OCI-LY3 (cell line): ENCODE data around the gene ZNF579.

ENCODE experiments used
- H2AFZ ChIP-seq: fragments of 200-600, 300-600 bp; shearing (Covaris generic); 2 replicates; pipeline ENCODE4 v1.6.0; 2014; ENCODE audit warnings: antibody characterized with exemption, low read depth, low read length
- H3K27ac ChIP-seq: fragments of 200-600, 300-600 bp; sonication (generic); 2 replicates; pipeline ENCODE4 v1.5.1; 2014; ENCODE audit warnings: mild to moderate bottlenecking, low read length, moderate library complexity, mixed read lengths
- H3K27me3 ChIP-seq: fragments of 200-600, 300-600 bp; sonication (generic); 2 replicates; pipeline ENCODE4 v1.6.1; 2014; ENCODE audit warnings: low read depth, low read length, mixed read lengths
- H3K36me3 ChIP-seq: fragments of 200-600, 300-600 bp; sonication (generic); replicated peaks from 2 replicates; pipeline ENCODE3; 2014; ENCODE audit warnings: low read depth, low read length, mixed read lengths
- H3K4me1 ChIP-seq: fragments of 300-600, 200-600 bp; sonication (generic); 2 replicates; pipeline ENCODE4 v1.6.1; 2014; ENCODE audit warnings: low read length, mixed read lengths
- H3K4me2 ChIP-seq: fragments of 200-600, 300-600 bp; sonication (generic); 2 replicates; pipeline ENCODE4 v1.6.1; 2014; ENCODE audit warnings: low read length, mixed read lengths
- H3K4me3 ChIP-seq: fragments of 300-600, 200-600 bp; sonication (generic); 2 replicates; pipeline ENCODE4 v1.5.1; 2014; ENCODE audit warnings: antibody characterized with exemption, mild to moderate bottlenecking, low read length, moderate library complexity
- H3K79me2 ChIP-seq: fragments of 300-600, 200-600 bp; shearing (Covaris generic); 2 replicates; pipeline ENCODE4 v1.6.1; 2014; ENCODE audit warnings: mild to moderate bottlenecking, low read length, mixed read lengths
- H3K9ac ChIP-seq: fragments of 300-600, 200-600 bp; shearing (Covaris generic); 2 replicates; pipeline ENCODE4 v1.6.0; 2014; ENCODE audit warnings: mild to moderate bottlenecking, low read length, moderate library complexity
- H3K9me3 ChIP-seq: fragments of 200-600, 300-600 bp; shearing (Covaris generic); 2 replicates; pipeline ENCODE4 v1.6.1; 2014; ENCODE audit warnings: low read length, mixed read lengths; ENCODE audit not compliant: insufficient read depth
- H4K20me1 ChIP-seq: fragments of 200-600, 300-600 bp; sonication (generic); 2 replicates; pipeline ENCODE4 v1.6.1; 2016; ENCODE audit warnings: low read length, mixed read lengths; ENCODE audit not compliant: insufficient read depth
- CTCF ChIP-seq: fragments of 200-600, 300-600 bp; sonication (generic); IDR thresholded peaks from 2 replicates; pipeline ENCODE4 v1.5.1; 2014; ENCODE audit warnings: antibody characterized with exemption, low read length, low read depth
- EZH2phosphoT487 ChIP-seq: fragments of 200-600 bp; shearing (Covaris generic); IDR thresholded peaks from 2 replicates; pipeline ENCODE4 v1.6.1; 2018; ENCODE audit warnings: antibody characterized with exemption, mixed run types, low read depth

The ZNF579 gene

DNA sequence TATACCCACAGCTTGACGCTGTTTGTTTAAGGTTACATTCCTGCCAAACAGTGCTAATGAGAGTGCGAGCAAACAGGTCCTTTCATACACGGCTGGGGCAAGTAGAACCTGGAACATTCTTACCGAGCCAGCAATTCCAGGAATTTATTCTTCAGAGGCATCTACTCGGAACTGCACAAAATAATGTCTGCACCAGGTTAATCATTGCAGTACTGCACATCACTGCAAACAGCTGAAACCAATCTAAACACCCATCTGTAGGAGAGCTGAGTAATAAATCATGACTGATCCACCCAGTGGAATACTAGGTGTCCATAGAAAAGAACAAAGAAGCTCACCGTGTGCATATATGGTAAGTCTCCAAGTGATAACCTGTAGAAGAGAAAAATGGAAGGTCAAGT, 1.2 kb upstream of the ZNF579 start:
- H3K27ac ChIP-seq, result no peak overlapping the region
- H3K79me2 ChIP-seq, result peaks cover 27% of the 10 kb centered on the region
- peaks cover 15% of the 10 kb centered on the region for H3K36me3 ChIP-seq
- H3K4me2 ChIP-seq, result 0 out of 2 replicates have a peak overlapping the region, but pooled peaks have one; percentile 7
- no peak overlapping the region for H3K4me3 ChIP-seq
- no peaks in the 10 kb centered on the region for H4K20me1 ChIP-seq
- no peaks in the 10 kb centered on the region for H3K9me3 ChIP-seq
- H3K9ac ChIP-seq, result no peak overlapping the region
- H2AFZ ChIP-seq, result peak overlapping the region; percentile 52; the same call in 1 of the 2 replicates
- H3K4me1 ChIP-seq, result peaks cover 14% of the 10 kb centered on the region
- TF ChIP-seq EZH2phosphoT487 (no peak), CTCF (no peak)
- no peaks in the 10 kb centered on the region for H3K27me3 ChIP-seq

- Histone ChIP-seq H3K4me1 (peaks cover 14% of the 10 kb centered on the region), H4K20me1 (no peaks in the 10 kb centered on the region), H3K79me2 (peaks cover 27% of the 10 kb centered on the region), H3K27ac (peak overlapping the region; percentile 69), H3K4me2 (peak overlapping the region; percentile 95), H3K4me3 (peak overlapping the region; percentile 88), H3K36me3 (peaks cover 18% of the 10 kb centered on the region), H2AFZ (peak overlapping the region; percentile 75), H3K9ac (peak overlapping the region; percentile 98), H3K9me3 (no peaks in the 10 kb centered on the region), H3K27me3 (no peaks in the 10 kb centered on the region)
- TF ChIP-seq CTCF, result no peak
- no peak for TF ChIP-seq EZH2phosphoT487
Observed at GRCh38 chr19:55581145-55581822, 636 bp upstream of the ZNF579 start.

DNA sequence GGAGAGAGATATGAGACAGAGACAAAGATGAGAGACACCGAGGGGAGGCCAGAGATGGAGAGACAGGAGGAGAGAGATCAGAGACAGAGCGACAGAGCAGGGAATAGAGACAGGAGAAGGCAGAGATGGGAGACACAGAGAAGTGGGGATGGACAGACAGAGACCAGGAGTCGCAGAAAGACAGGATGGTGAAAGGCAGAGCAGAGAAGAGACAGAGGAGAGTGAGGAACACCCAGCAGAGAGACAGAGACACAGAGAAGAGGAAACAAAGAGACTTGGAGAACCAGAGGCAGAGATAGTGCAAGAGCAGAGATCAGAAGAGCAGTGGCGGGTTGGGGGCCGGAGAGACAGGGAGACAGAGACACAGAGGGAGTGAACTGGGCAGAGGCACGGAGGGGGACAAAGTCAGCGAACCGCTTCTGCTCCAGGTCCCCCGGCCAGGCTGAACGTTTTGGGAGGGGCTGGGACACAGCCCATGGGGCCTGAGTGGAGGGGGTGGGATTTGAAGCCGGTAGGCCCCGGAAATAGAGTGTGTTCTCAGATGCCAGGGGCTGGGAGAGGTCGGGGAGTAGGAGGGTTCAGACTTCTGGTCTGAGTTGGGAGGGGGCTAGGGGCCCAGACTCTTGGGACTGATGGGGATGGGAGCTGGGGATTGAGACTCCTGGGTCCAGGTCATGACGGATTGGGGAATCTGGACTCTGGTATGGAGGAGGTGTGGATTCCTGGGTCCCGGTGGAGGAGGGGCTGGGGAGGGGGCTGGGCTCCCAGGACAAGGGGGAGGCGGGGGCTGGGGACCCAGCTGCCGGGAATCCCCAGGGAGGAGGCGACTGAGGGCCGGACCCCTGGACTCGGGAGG, 654 bp downstream of the ZNF579 start:
- TF ChIP-seq EZH2phosphoT487 (no peak), CTCF (no peak)
- H3K9ac ChIP-seq, result peak overlapping the region; percentile 98
- peaks cover 14% of the 10 kb centered on the region for H3K4me1 ChIP-seq
- H3K4me2 ChIP-seq, result peak overlapping the region; percentile 95
- H3K27ac ChIP-seq, result peak overlapping the region; percentile 69
- H4K20me1 ChIP-seq, result no peaks in the 10 kb centered on the region
- H2AFZ ChIP-seq, result peak overlapping the region; percentile 48; the same call in 1 of the 2 replicates
- no peaks in the 10 kb centered on the region for H3K27me3 ChIP-seq
- H3K4me3 ChIP-seq, result peak overlapping the region; percentile 88
- no peaks in the 10 kb centered on the region for H3K9me3 ChIP-seq
- peaks cover 27% of the 10 kb centered on the region for H3K79me2 ChIP-seq
- H3K36me3 ChIP-seq, result peaks cover 22% of the 10 kb centered on the region
